Testis (tissue), 2 donors: ENCODE data around the gene APOBEC3B.

Source experiments
- POLR2A ChIP-seq: fragments of 450-650 bp; IDR thresholded peaks from one replicate; pipeline ENCODE4 v1.6.1; 2017; ENCODE audit warnings: antibody characterized with exemption, mild to moderate bottlenecking, moderate library complexity
- TF ChIP-seq, protein P1 (sequence below), 3 experiments: fragments of 450-650 bp in 2 of 3; fragments of 200-600 bp in 1 of 3; sonication (generic) in 1 of 3; IDR thresholded peaks; one replicate each; pipeline ENCODE4 v1.5.1; 2016 to 2019; ENCODE audit warnings: antibody characterized with exemption in 3 of 3, mild to moderate bottlenecking in 2 of 3, moderate library complexity in 1 of 3

DNA sequence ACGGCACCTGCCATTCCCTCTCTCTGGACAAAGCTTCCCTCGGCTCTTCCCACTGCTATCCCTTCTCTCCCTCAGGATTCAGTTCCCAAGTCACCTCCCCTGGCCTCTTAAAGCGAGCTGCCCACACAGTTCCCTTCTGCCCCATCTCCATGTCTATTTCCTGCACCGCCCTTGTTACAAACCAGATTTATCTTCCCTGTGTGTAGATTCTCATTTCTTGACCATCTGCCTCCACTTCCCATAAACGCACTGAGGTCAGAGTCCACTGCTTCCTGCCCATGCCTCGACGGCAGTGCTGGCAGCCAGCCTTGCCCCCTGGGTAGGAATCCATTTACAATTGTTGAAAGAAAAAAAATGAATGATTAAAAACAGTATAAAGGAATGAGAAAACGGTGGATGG is 11.6 kb upstream of the APOBEC3B start:
- TF ChIP-seq, protein P1, sequence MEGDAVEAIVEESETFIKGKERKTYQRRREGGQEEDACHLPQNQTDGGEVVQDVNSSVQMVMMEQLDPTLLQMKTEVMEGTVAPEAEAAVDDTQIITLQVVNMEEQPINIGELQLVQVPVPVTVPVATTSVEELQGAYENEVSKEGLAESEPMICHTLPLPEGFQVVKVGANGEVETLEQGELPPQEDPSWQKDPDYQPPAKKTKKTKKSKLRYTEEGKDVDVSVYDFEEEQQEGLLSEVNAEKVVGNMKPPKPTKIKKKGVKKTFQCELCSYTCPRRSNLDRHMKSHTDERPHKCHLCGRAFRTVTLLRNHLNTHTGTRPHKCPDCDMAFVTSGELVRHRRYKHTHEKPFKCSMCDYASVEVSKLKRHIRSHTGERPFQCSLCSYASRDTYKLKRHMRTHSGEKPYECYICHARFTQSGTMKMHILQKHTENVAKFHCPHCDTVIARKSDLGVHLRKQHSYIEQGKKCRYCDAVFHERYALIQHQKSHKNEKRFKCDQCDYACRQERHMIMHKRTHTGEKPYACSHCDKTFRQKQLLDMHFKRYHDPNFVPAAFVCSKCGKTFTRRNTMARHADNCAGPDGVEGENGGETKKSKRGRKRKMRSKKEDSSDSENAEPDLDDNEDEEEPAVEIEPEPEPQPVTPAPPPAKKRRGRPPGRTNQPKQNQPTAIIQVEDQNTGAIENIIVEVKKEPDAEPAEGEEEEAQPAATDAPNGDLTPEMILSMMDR (IDR thresholded peaks at IDR 0.05): no peak
- TF ChIP-seq POLR2A: no peak
